PFSK-1 (cell line): Measurements from ENCODE around the gene IRF2BP2.

ENCODE experiments used
- FOXP2 ChIP-seq: optimal IDR thresholded peaks from 2 replicates; pipeline ENCODE3; 2011; ENCODE audit warnings: borderline replicate concordance, control low read depth, inconsistent platforms; ENCODE audit not compliant: insufficient read depth; ENCODE audit errors: extremely low read length, extremely low read depth
- POLR2AphosphoS5 ChIP-seq: IDR thresholded peaks from 2 replicates; pipeline ENCODE4 v1.6.1; 2012; ENCODE audit warnings: low read depth, mild to moderate bottlenecking, control low read depth, low read length, moderate library complexity
- REST ChIP-seq, 2 experiments: IDR thresholded peaks; 2 replicates each; pipeline versions ENCODE4 v1.6.1 to v1.8.0; 2011 to 2012; ENCODE audit warnings: low read depth in 2 of 2, low read length in 2 of 2, control low read depth in 1 of 2, inconsistent platforms in 1 of 2, mild to moderate bottlenecking in 1 of 2, moderate library complexity in 1 of 2; ENCODE audit not compliant: insufficient read depth in 1 of 2
- SIN3A ChIP-seq: IDR thresholded peaks from 2 replicates; pipeline ENCODE4 v1.6.1; 2012; ENCODE audit warnings: mild to moderate bottlenecking, low read length, moderate library complexity, borderline replicate concordance; ENCODE audit not compliant: insufficient read depth
- TAF1 ChIP-seq: IDR thresholded peaks from 2 replicates; pipeline ENCODE4 v1.6.1; 2012; ENCODE audit warnings: low read length, control low read depth, borderline replicate concordance; ENCODE audit not compliant: insufficient read depth

The IRF2BP2 gene

GRCh38 chr1:234582681-234583301 is 27.2 kb downstream of the IRF2BP2 start:
- TF ChIP-seq FOXP2 (no peak), TAF1 (no peak), POLR2AphosphoS5 (no peak), SIN3A (no peak), REST (IDR thresholded peaks at IDR 0.05; ENCODE audit: insufficient read depth in 1 of 2, low read depth in 2 of 2, low read length in 2 of 2) (no peak)

GRCh38 chr1:234582186-234582585 is 27.8 kb downstream of the IRF2BP2 start:
- no peak for TF ChIP-seq POLR2AphosphoS5
- no peak for TF ChIP-seq REST (IDR thresholded peaks at IDR 0.05; ENCODE audit: insufficient read depth in 1 of 2, low read depth in 2 of 2, low read length in 2 of 2)
- TF ChIP-seq SIN3A = no peak
- no peak for TF ChIP-seq TAF1
- no peak for TF ChIP-seq FOXP2

GRCh38 chr1:234581063-234581714 is 28.8 kb downstream of the IRF2BP2 start:
- TF ChIP-seq TAF1 = no peak
- no peak for TF ChIP-seq FOXP2
- TF ChIP-seq REST (IDR thresholded peaks at IDR 0.05; ENCODE audit: insufficient read depth in 1 of 2, low read depth in 2 of 2, low read length in 2 of 2) = no peak
- no peak for TF ChIP-seq SIN3A
- no peak for TF ChIP-seq POLR2AphosphoS5

GRCh38 chr1:234579967-234580366 is 30.0 kb downstream of the IRF2BP2 start:
- TF ChIP-seq REST (IDR thresholded peaks at IDR 0.05; ENCODE audit: insufficient read depth in 1 of 2, low read depth in 2 of 2, low read length in 2 of 2) = no peak
- no peak for TF ChIP-seq SIN3A
- TF ChIP-seq FOXP2 = no peak
- no peak for TF ChIP-seq POLR2AphosphoS5
- TF ChIP-seq TAF1 = no peak

GRCh38 chr1:234578735-234579134 is 31.2 kb downstream of the IRF2BP2 start:
- no peak for TF ChIP-seq TAF1
- no peak for TF ChIP-seq POLR2AphosphoS5
- no peak for TF ChIP-seq SIN3A
- TF ChIP-seq REST (IDR thresholded peaks at IDR 0.05; ENCODE audit: insufficient read depth in 1 of 2, low read depth in 2 of 2, low read length in 2 of 2) = no peak
- TF ChIP-seq FOXP2 = no peak
